OCI-LY3 (cell line): ENCODE measurements around the gene GID4.

Experiments
- EZH2phosphoT487 ChIP-seq: fragments of 200-600 bp; shearing (Covaris generic); IDR thresholded peaks from 2 replicates; pipeline ENCODE4 v1.6.1; 2018; ENCODE audit warnings: antibody characterized with exemption, mixed run types, low read depth
- TF ChIP-seq, protein P1 (sequence below): fragments of 200-600, 300-600 bp; sonication (generic); IDR thresholded peaks from 2 replicates; pipeline ENCODE4 v1.5.1; 2014; ENCODE audit warnings: antibody characterized with exemption, low read length, low read depth

DNA sequence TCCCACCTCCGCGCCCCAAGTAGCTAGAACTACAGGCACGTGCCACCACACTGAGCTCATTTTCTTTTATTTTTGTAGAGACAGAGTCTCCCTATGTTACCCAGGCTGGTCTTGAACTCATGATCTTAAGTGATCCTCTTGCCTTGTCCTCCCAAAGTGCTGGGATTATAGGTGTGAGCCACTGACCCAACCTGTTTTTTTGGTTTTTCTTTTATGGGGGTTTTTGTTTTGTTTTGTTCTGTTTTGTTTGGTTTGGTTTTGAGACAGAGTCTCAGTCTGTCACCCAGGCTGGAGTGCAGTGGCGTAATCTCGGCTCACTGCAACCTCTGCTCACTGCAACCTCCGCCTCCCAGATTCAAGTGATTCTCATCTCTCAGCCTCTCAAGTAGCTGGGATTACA, 16.4 kb downstream of the GID4 start:
- TF ChIP-seq, protein P1, sequence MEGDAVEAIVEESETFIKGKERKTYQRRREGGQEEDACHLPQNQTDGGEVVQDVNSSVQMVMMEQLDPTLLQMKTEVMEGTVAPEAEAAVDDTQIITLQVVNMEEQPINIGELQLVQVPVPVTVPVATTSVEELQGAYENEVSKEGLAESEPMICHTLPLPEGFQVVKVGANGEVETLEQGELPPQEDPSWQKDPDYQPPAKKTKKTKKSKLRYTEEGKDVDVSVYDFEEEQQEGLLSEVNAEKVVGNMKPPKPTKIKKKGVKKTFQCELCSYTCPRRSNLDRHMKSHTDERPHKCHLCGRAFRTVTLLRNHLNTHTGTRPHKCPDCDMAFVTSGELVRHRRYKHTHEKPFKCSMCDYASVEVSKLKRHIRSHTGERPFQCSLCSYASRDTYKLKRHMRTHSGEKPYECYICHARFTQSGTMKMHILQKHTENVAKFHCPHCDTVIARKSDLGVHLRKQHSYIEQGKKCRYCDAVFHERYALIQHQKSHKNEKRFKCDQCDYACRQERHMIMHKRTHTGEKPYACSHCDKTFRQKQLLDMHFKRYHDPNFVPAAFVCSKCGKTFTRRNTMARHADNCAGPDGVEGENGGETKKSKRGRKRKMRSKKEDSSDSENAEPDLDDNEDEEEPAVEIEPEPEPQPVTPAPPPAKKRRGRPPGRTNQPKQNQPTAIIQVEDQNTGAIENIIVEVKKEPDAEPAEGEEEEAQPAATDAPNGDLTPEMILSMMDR: no peak
- no peak for TF ChIP-seq EZH2phosphoT487
